GM10266 (cell line): Measurements from ENCODE around the gene SCNN1A.
A peak's percentile ranks its signal among the peaks of the same experiment; 100 is the strongest.

Source experiments
- DNase-seq: peaks from one replicate; pipeline ENCODE4 v3.0.0; 2012; ENCODE audit errors: extremely low spot score
- CTCF ChIP-seq: IDR thresholded peaks from 2 replicates; pipeline ENCODE4 v1.5.1; 2012; ENCODE audit warnings: mild to moderate bottlenecking, low read depth; ENCODE audit not compliant: control insufficient read depth, insufficient read depth; ENCODE audit errors: missing control alignments

SCNN1A gene

GRCh38 chr12:6384499-6385436, 9.4 kb upstream of the SCNN1A start:
- no peak for TF ChIP-seq CTCF
- peak; percentile 16 for DNase-seq

GRCh38 chr12:6383572-6384498, 8.5 kb upstream of the SCNN1A start, which contains the start of gene LTBR:
TSS of gene LTBR (plus strand) at chr12:6384162. CDS start at chr12:6384359, 197 bp downstream.
- peak; percentile 30 for DNase-seq
- no peak for TF ChIP-seq CTCF

- TF ChIP-seq CTCF = no peak
- DNase-seq = peak; percentile 17
Observed at GRCh38 chr12:6382982-6383381, 7.6 kb upstream of the SCNN1A start.

GRCh38 chr12:6382371-6382770, 7.0 kb upstream of the SCNN1A start:
- TF ChIP-seq CTCF = no peak
- peak; percentile 13 for DNase-seq

GRCh38 chr12:6380141-6381121, 5.1 kb upstream of the SCNN1A start:
- TF ChIP-seq CTCF = no peak
- no peak for DNase-seq

- TF ChIP-seq CTCF = no peak
- no peak for DNase-seq
Observed at GRCh38 chr12:6378709-6379472, 3.5 kb upstream of the SCNN1A start.
